ENCODE data around the gene SPON1.

Gene SPON1

DNA sequence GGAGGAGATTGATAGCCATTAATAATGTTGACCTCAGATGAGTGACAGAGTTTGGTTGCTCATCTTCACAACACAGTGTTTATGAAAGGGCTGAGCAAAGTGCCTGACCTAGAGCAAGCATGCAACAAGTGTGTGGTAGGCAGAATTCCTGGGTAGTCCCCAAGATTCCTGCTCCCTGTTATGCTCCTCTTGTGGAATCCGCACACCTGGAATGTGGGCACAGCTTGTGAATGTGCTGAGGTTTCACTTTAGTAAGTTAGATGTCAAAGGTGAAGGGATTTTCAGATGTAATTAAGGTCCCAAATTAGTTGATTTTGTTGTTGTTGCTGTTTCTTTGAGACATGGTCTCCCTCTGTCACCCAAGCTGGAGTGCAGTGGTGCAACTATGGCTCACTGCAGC lies 20.7 kb upstream of the SPON1 start:
- Histone ChIP-seq H3K4me3 (replicated peaks; ENCODE audit: low read depth, low read length) (no peak overlapping the region), H3K27me3 (replicated peaks; ENCODE audit: control insufficient read depth, insufficient read depth, low read length) (no peaks in the 10 kb centered on the region; the same call in 1 of the 2 replicates), H3K36me3 (ENCODE audit: control insufficient read depth, insufficient read depth, low read length) (no peaks in the 10 kb centered on the region)
- TF ChIP-seq, protein P1, sequence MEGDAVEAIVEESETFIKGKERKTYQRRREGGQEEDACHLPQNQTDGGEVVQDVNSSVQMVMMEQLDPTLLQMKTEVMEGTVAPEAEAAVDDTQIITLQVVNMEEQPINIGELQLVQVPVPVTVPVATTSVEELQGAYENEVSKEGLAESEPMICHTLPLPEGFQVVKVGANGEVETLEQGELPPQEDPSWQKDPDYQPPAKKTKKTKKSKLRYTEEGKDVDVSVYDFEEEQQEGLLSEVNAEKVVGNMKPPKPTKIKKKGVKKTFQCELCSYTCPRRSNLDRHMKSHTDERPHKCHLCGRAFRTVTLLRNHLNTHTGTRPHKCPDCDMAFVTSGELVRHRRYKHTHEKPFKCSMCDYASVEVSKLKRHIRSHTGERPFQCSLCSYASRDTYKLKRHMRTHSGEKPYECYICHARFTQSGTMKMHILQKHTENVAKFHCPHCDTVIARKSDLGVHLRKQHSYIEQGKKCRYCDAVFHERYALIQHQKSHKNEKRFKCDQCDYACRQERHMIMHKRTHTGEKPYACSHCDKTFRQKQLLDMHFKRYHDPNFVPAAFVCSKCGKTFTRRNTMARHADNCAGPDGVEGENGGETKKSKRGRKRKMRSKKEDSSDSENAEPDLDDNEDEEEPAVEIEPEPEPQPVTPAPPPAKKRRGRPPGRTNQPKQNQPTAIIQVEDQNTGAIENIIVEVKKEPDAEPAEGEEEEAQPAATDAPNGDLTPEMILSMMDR (IDR thresholded peaks at IDR 0.05; ENCODE audit: insufficient read depth, low read length, poor library complexity, severe bottlenecking) = no peak
- no peak for DNase-seq (ENCODE audit: extremely low read depth, insufficient read length)

- TF ChIP-seq, protein P1 (IDR thresholded peaks at IDR 0.05; ENCODE audit: insufficient read depth, low read length, poor library complexity, severe bottlenecking) = no peak
- Histone ChIP-seq H3K27me3 (replicated peaks; ENCODE audit: control insufficient read depth, insufficient read depth, low read length) (no peaks in the 10 kb centered on the region; the same call in 1 of the 2 replicates), H3K4me3 (replicated peaks; ENCODE audit: low read depth, low read length) (no peak overlapping the region), H3K36me3 (ENCODE audit: control insufficient read depth, insufficient read depth, low read length) (no peaks in the 10 kb centered on the region)
- DNase-seq (ENCODE audit: extremely low read depth, insufficient read length) = no peak
Measured at GRCh38 chr11:13942378-13942777, 20.1 kb upstream of the SPON1 start.

DNA sequence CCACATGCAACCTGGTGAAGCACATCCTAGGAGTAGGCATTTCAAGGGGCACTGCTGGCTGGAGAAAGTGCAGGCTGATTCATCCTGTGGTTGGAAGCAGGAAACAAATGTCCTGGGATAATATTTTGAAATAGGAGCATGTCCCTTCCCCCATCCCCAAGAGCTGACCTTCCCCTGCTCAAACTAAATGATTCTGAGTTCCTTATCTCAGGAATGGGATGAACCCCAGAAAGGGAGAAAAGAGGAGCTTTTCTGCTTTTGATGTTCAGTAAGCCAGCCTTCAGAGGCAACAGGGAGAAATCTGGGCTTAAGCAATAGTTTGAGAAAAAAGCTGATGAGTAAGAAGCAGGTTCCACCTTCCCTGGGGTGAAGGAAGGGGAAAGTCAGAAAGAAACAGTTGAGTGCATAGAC lies 19.5 kb upstream of the SPON1 start:
- no peaks in the 10 kb centered on the region for H3K36me3 ChIP-seq (ENCODE audit: control insufficient read depth, insufficient read depth, low read length)
- TF ChIP-seq, protein P1 (IDR thresholded peaks at IDR 0.05; ENCODE audit: insufficient read depth, low read length, poor library complexity, severe bottlenecking) = no peak
- no peaks in the 10 kb centered on the region; the same call in 1 of the 2 replicates for H3K27me3 ChIP-seq (replicated peaks; ENCODE audit: control insufficient read depth, insufficient read depth, low read length)
- no peak for DNase-seq (ENCODE audit: extremely low read depth, insufficient read length)
- no peak overlapping the region for H3K4me3 ChIP-seq (replicated peaks; ENCODE audit: low read depth, low read length)

GRCh38 chr11:13944016-13944415 lies 18.5 kb upstream of the SPON1 start:
- Histone ChIP-seq H3K4me3 (replicated peaks; ENCODE audit: low read depth, low read length) (no peak overlapping the region), H3K27me3 (replicated peaks; ENCODE audit: control insufficient read depth, insufficient read depth, low read length) (no peaks in the 10 kb centered on the region; the same call in 1 of the 2 replicates), H3K36me3 (ENCODE audit: control insufficient read depth, insufficient read depth, low read length) (no peaks in the 10 kb centered on the region)
- DNase-seq (ENCODE audit: extremely low read depth, insufficient read length) = no peak
- TF ChIP-seq, protein P1 (IDR thresholded peaks at IDR 0.05; ENCODE audit: insufficient read depth, low read length, poor library complexity, severe bottlenecking) = no peak

- Histone ChIP-seq H3K27me3 (replicated peaks; ENCODE audit: control insufficient read depth, insufficient read depth, low read length) (no peaks in the 10 kb centered on the region; the same call in 1 of the 2 replicates), H3K36me3 (ENCODE audit: control insufficient read depth, insufficient read depth, low read length) (no peaks in the 10 kb centered on the region), H3K4me3 (replicated peaks; ENCODE audit: low read depth, low read length) (no peak overlapping the region)
- no peak for DNase-seq (ENCODE audit: extremely low read depth, insufficient read length)
- TF ChIP-seq, protein P1 (IDR thresholded peaks at IDR 0.05; ENCODE audit: insufficient read depth, low read length, poor library complexity, severe bottlenecking) = no peak
Measured at GRCh38 chr11:13944911-13945425, 17.6 kb upstream of the SPON1 start.

DNA sequence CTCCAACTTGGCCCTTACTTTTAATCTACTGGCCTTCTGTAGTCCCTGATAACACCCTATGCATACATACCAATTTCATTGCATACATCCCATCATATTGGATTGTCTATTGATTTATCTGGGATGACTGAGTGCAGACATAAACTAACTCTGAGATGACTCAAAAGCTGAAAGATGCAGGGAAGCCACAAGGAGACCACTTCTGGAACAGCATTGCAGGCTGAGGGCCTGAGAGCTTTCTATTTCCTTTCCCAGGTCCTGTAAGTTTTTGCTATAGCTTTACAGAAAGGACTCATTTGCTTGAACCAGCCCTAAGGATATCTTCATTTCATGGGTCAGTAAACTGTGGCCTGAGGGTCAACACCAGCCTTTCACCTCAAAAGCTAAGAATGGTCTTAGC lies 15.1 kb upstream of the SPON1 start:
- H3K36me3 ChIP-seq (ENCODE audit: control insufficient read depth, insufficient read depth, low read length) = no peaks in the 10 kb centered on the region
- DNase-seq (ENCODE audit: extremely low read depth, insufficient read length) = no peak
- no peak overlapping the region for H3K4me3 ChIP-seq (replicated peaks; ENCODE audit: low read depth, low read length)
- TF ChIP-seq, protein P1 (IDR thresholded peaks at IDR 0.05; ENCODE audit: insufficient read depth, low read length, poor library complexity, severe bottlenecking) = no peak
- H3K27me3 ChIP-seq (replicated peaks; ENCODE audit: control insufficient read depth, insufficient read depth, low read length) = no peaks in the 10 kb centered on the region

Measured in GM06990 (cell line).